Neural crest cell (in vitro differentiated cells): Measurements from ENCODE around the gene STX16. TPM values are rescaled to one million over a fixed set of nuclear protein-coding genes. Genes with fewer than 3 reads are reported as not detected.
A peak's percentile ranks its signal among the peaks of the same experiment; 100 is the strongest.

ENCODE experiments used
- DNase-seq: peaks from one replicate; pipeline ENCODE4 v3.0.0; 2021; ENCODE audit warnings: low read depth, mixed read lengths, low spot score
- H3K27ac Mint-ChIP-seq: one replicate; pipeline ENCODE4 v1.8.0; 2021; ENCODE audit warnings: mild to moderate bottlenecking, mixed read lengths; ENCODE audit not compliant: unreplicated experiment
- H3K27me3 Mint-ChIP-seq: 2 replicates; pipeline ENCODE4 v1.8.0; 2021; ENCODE audit warnings: low read depth, mild to moderate bottlenecking, mixed read lengths
- H3K36me3 Mint-ChIP-seq: 2 replicates; pipeline ENCODE4 v1.8.0; 2021; ENCODE audit warnings: low read depth, mild to moderate bottlenecking, mixed read lengths
- H3K4me1 Mint-ChIP-seq: 2 replicates; pipeline ENCODE4 v1.8.0; 2021; ENCODE audit warnings: mixed read lengths
- H3K4me3 Mint-ChIP-seq: one replicate; pipeline ENCODE4 v1.8.0; 2021; ENCODE audit warnings: mild to moderate bottlenecking, mixed read lengths
- H3K9me3 Mint-ChIP-seq: 2 replicates; pipeline ENCODE4 v1.8.0; 2021; ENCODE audit warnings: mixed read lengths
- CTCF ChIP-seq: fragments of 200-600 bp; sonication (generic); conservative IDR thresholded peaks from 2 replicates; pipeline ENCODE4 v1.5.0; 2021; ENCODE audit warnings: antibody characterized with exemption, mild to moderate bottlenecking
- total RNA-seq: library from RNA; stranded (reverse); gene quantifications from 2 replicates; pipeline ENCODE4 v1.2.1, GENCODE V29; 2021

STX16 gene
- total RNA-seq, 1 donor from 2014 or later, result 58.7 TPM

- peaks cover 16% of the 10 kb centered on the region for H3K4me1 Mint-ChIP-seq
- no peak for TF ChIP-seq CTCF
- H3K4me3 Mint-ChIP-seq, result peak overlapping the region; percentile 42
- H3K27ac Mint-ChIP-seq, result no peak overlapping the region
- H3K27me3 Mint-ChIP-seq, result no peaks in the 10 kb centered on the region
- H3K9me3 Mint-ChIP-seq, result peaks cover 3% of the 10 kb centered on the region
- no peak for DNase-seq
- peaks cover 12% of the 10 kb centered on the region for H3K36me3 Mint-ChIP-seq
These were observed 37.3 kb downstream of the STX16 start for GRCh38 chr20:58688414-58688813.

- no peak overlapping the region for H3K4me3 Mint-ChIP-seq
- H3K27me3 Mint-ChIP-seq, result no peaks in the 10 kb centered on the region
- TF ChIP-seq CTCF, result no peak
- peaks cover 3% of the 10 kb centered on the region for H3K9me3 Mint-ChIP-seq
- peaks cover 12% of the 10 kb centered on the region for H3K36me3 Mint-ChIP-seq
- peaks cover 18% of the 10 kb centered on the region for H3K4me1 Mint-ChIP-seq
- H3K27ac Mint-ChIP-seq, result no peak overlapping the region
- DNase-seq, result no peak
These were observed 37.8 kb downstream of the STX16 start for GRCh38 chr20:58688840-58689239.

GRCh38 chr20:58690396-58691135, 39.5 kb downstream of the STX16 start:
- Mint-ChIP-seq H3K9me3 (peaks cover under 1% of the 10 kb centered on the region), H3K4me1 (peaks cover 18% of the 10 kb centered on the region), H3K27ac (no peak overlapping the region), H3K36me3 (peaks cover 9% of the 10 kb centered on the region), H3K4me3 (peak overlapping the region; percentile 14), H3K27me3 (no peaks in the 10 kb centered on the region)
- TF ChIP-seq CTCF, result no peak
- no peak for DNase-seq

- no peak for DNase-seq
- Mint-ChIP-seq H3K27ac (peak overlapping the region; percentile 94), H3K36me3 (peaks cover 5% of the 10 kb centered on the region)
These were observed 40.9 kb downstream of the STX16 start for GRCh38 chr20:58691773-58692578.

More at GRCh38 chr20:58691773-58692578, 40.9 kb downstream of the STX16 start:
- Mint-ChIP-seq H3K27me3 (no peaks in the 10 kb centered on the region), H3K9me3 (no peaks in the 10 kb centered on the region), H3K4me1 (peaks cover 18% of the 10 kb centered on the region), H3K4me3 (no peak overlapping the region)
- no peak for TF ChIP-seq CTCF
